NCI-H82 (cell line): Measurements from ENCODE around the gene CERCAM.

Experiments
- DNase-seq: peaks from one replicate; lab custom pipeline; 2025; lab: John Stamatoyannopoulos, UW

The CERCAM gene

GRCh38 chr9:128456613-128457061 lies 36.0 kb downstream of the CERCAM start:
- DNase-seq, result peak; percentile 85

GRCh38 chr9:128457207-128457606 lies 36.5 kb downstream of the CERCAM start:
- DNase-seq, result no peak

GRCh38 chr9:128459011-128459410 lies 38.4 kb downstream of the CERCAM start:
- DNase-seq, result no peak

GRCh38 chr9:128469070-128469469 lies 48.4 kb downstream of the CERCAM start:
- no peak for DNase-seq

- no peak for DNase-seq
Observed at GRCh38 chr9:128470560-128470959, 49.9 kb downstream of the CERCAM start.

DNA sequence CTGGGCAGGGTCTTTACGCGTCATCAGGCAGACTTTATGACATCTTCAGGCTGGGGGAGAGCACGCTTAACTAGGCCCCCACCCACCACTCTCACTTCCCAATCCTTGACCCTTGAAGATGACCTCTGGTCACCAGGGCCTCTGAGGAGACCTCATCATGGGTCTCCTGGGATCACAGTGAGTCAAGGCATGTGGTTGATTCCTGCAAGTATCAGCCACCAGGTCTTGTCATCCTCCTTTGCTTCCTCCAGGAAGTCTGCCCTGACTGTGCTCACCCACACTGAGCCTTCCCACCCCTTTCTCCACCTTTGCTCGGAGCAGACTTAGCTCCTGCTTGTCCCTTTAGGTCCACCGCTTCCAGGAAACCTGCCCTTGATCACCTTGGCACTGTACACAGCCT lies 52.4 kb downstream of the CERCAM start:
- no peak for DNase-seq

- no peak for DNase-seq
Observed at GRCh38 chr9:128475867-128476266, 55.2 kb downstream of the CERCAM start.

- no peak for DNase-seq
Observed at GRCh38 chr9:128479262-128479661, 58.6 kb downstream of the CERCAM start.

GRCh38 chr9:128481561-128481960 lies 60.9 kb downstream of the CERCAM start:
- DNase-seq, result no peak

GRCh38 chr9:128482186-128482585 lies 61.5 kb downstream of the CERCAM start:
- DNase-seq, result no peak

GRCh38 chr9:128484686-128485413 lies 64.2 kb downstream of the CERCAM start:
- no peak for DNase-seq

DNA sequence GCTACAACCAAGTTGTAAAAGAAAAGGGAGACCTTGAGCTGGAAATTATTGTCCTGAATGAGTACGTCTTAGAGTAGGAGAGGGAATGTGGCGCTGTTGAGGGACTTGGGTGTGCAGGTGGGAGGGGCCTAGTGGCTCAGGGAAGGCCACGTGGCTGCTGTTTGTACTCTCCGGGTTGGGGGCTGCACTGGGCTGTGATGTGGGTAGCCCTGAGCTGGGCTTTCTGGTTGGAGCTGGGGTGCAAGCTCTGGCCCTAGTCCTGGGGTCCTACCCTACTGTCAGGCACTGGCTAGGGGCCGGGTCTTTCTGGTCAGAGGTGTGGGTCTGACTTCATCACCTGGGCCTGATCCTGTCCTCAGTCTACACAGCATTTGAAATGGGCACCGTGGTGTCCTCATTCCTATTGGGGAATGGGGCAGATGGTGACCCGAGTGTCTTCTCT lies 64.8 kb downstream of the CERCAM start:
- no peak for DNase-seq

GRCh38 chr9:128486201-128486600 lies 65.5 kb downstream of the CERCAM start:
- DNase-seq, result no peak
